GM18951 (cell line): ENCODE data around the gene SAC3D1.
"Not testable (repeated sequence)": the region's sequence is repeated elsewhere in the genome, so short reads cannot be mapped to it uniquely, and the experiment has no call there.

Experiments used
- POLR2A ChIP-seq: IDR thresholded peaks from 4 replicates; pipeline ENCODE4 v1.6.1; 2011; ENCODE audit warnings: mild to moderate bottlenecking; ENCODE audit not compliant: insufficient read length, insufficient read depth; ENCODE audit errors: extremely low read depth
- in situ Hi-C: fragments of 300-500 bp; cut with MboI; formaldehyde crosslinking; loops from one replicate; pipeline ENCODE4 v1.12.0; 2022; ENCODE audit warnings: low sequenced_read_pairs, mixed read lengths, inconsistent platforms; ENCODE audit not compliant: unreplicated experiment

The SAC3D1 gene

DNA sequence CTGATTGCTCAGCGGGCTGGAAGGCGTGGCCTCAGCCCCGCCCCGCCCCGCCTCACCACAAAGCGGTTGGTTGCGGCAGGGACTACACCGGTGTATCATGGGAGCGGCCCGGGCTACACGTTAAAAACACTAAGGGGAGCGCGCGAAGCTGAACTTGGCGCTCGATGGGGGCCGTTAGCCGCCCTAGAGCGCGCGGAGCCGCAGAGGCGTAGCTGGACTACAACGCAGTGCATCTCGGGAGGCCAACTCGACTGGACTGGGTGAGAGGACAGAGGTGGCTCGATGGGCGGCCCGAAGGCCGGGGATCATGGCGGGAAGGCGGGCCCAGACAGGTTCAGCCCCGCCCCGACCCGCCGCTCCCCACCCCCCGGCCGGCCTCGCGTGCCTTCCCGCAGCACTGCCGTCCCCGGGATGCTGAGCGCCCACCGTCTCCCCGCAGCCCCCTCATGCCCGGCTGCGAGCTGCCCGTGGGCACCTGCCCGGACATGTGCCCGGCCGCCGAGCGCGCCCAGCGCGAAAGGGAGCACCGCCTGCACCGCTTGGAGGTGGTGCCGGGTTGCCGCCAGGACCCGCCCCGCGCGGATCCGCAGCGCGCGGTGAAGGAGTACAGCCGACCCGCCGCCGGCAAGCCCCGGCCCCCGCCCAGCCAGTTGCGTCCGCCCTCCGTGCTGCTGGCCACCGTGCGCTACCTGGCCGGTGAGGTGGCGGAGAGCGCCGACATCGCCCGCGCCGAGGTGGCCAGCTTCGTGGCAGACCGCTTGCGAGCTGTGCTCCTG lies at the start of gene SAC3D1:
Gene SAC3D1 (plus strand): TSS at position 364 of the 776 bp plus-strand sequence. CDS start 83 bp downstream, at position 447.
- in situ Hi-C loops, result no loop called here
- TF ChIP-seq POLR2A, result peak; percentile 66

DNA sequence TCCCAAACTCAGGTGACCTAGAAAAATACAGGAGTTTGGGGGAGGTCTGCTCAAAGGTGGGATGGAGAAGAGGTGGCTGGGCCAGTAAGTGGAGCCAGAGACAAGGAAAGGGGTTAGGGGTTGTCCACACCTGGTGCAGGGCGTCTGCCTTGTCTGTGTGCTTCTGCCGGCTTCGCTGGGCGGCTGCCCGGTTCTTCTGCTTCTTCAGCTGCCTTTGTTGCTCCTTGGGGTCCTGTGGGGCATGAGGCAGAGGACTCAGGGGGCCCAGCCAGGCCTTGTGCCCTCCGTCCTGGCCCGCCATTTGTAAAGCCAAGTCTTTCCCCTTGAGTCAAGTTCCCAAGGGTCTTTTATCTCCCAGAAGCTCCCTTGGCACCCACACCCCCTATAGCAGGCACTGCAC lies 46.7 kb upstream of the SAC3D1 start:
- in situ Hi-C loops, result no loop called here

DNA sequence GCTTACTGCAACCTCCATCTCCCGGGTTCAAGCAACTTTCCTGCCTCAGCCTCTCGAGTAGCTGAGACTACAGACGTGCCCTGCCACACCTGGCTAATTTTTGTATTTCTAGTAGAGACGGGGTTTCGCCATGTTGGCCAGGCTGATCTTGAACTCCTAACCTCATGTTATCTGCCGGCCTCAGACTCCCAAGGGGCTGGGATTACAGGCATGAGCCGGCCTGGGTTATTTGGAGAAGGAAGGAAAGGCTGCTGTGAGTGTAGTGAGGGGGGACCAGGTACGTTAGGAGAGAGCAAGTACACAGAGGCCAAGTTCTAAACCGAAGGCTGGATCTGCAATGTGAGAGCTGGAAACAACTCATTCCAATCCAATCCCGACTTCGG lies 44.7 kb upstream of the SAC3D1 start:
- in situ Hi-C loops, result no loop called here
- no peak for TF ChIP-seq POLR2A

More for the DNA sequence above, 46.7 kb upstream of the SAC3D1 start:
- TF ChIP-seq POLR2A, result no peak

DNA sequence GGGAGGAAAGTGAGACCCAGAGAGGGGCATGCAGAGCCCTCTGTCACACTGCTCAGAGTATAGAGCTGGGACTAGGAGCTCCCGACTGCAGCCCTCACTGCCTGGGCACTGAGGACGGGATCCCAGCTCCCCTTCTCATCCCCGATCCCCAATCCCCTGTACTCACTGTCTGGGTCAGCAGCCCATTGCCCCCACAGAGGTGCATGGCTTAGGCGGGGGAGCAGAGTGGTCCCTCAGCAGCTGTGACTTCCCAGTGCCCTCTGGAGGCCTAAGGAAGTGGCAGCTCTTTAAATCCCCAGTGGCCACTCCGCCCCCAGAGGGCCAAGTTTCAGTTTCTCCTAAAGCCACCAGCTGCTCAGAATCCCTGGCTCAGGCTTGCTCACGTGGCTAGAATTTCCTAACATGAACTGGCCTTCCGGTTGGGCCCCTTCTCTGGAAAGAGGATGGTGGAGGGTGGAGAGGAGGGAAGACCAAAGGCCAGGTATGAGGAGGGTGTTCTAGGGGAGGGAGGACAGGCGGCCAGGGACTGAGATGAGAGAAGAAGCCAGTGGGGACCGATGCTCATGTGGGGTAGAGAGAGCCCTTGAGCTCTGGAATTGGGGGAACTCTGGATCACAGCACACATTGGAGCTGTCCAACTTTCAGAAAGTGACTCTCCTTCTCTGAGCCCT lies 44.2 kb upstream of the SAC3D1 start, which contains the start of gene BATF2:
Gene BATF2 (minus strand): TSS at position 262 of the 671 bp plus-strand sequence. CDS start 57 bp downstream, at position 205.
- in situ Hi-C loops, result no loop called here
- peak; percentile 32 for TF ChIP-seq POLR2A

DNA sequence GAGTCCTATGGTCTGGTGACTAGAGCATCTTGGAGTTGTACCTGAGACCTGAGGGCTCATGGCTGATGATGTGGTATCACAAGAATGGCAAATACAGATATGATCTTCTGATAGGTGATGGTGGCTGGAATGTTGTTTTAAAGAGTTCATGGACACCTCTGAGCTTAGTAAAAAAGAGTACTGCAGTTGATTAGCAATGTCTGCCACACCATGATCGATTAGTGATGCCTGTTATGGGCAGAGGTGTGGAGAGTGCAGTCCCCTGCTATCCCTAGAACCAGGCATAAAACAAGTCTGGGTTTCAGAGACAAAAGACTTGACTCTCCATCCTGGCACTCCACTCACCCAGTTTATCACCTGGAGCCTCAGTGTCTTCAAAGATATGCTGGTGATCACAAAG lies 42.9 kb upstream of the SAC3D1 start:
- in situ Hi-C loops, result no loop called here
- no peak for TF ChIP-seq POLR2A

DNA sequence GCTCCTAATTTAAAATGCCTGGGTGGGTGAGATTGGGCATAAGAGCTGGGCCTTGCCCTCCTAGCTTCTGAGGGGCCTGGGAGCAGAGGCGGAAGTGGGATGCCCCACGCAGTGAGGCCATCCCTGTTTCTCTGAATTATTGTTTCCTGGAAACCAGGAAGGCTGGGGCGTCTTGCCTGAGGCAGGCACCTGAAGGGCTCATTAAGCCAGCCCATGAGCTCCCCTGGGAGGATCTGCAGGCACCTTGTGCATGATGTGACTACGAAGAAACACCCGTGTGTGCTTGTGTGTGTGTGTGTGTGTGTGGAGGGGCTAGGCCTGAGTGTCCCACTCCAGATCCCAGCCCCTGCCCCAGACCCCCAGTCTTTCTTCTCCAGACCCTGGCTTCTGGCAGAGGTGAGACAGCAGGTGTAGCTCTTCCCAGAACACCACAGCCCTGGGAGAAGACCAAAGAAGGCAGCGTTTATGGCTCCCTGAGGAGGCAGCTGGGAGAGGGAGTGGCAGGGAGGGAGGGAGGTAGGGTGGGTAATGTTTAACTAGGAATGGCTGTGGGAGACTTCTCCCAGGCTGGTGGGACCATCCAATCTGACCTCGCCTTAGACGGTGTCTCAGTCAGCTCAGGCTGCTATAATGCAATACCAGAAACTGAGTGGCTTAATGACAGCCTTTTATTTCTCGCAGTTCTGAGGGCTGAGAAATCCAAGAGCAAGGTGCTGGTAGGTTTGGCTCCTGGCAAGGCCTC lies 42.1 kb upstream of the SAC3D1 start:
- in situ Hi-C loops, result no loop called here
- TF ChIP-seq POLR2A, result no peak

DNA sequence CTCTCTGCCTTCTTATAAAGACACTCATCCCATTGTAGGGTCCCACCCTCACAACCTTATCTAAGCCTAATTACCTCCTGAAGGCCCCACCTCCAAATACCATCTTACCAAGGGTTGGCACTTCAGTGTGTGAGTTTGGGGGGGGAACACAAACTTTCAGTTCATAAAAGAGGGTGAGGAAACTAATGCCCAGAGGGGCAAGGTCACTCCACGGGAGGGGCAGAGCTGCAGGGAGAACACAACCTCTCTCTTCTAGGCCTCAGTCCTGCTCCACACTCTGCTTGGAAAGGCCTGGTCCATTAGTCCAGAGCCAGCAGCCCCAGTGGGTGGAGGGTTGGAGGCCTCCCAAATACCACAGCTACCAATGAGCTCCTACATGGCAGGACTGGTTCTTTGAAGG lies 41.5 kb upstream of the SAC3D1 start:
- TF ChIP-seq POLR2A, result no peak
- in situ Hi-C loops, result no loop called here

DNA sequence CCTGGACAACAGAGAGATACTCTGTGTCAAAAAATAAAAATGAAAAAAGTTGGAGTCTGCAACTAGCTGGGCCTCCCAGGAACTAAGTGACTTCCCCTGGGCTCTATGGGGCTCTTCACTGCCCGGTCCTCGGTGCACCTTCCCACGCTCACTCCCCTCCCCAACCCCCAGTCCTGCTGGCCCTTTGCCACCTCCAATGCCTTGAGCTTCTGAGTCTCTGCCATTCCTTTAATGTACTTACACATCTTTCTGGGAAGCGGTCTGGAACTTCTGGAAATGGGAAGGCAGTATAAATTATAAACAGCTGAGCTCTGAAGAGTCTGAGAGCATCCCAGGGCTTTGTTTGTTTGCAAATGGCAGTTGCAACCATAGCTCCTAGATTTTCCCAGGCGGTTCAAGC lies 38.3 kb upstream of the SAC3D1 start:
- in situ Hi-C loops, result no loop called here
- no peak for TF ChIP-seq POLR2A

DNA sequence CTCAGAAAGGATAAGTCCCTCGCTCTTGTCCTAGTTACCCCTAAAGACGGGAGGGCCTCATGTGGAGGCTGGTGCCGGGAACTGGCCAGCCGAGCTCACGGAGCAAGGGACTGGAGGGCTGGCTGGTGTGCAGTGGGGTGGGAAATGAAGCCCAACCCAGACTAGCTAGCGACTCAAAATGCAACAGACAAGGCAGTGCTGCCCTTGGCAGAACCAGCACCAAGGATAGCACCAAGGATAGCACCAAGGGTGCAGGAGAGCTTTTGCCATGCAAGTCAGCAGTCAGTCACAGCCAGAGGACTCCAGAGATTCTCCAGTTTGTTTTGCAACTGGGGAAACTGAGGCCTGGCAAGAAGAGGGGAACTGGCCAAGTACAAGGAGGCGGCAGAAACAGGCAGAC lies 37.7 kb upstream of the SAC3D1 start:
- in situ Hi-C loops, result no loop called here

DNA sequence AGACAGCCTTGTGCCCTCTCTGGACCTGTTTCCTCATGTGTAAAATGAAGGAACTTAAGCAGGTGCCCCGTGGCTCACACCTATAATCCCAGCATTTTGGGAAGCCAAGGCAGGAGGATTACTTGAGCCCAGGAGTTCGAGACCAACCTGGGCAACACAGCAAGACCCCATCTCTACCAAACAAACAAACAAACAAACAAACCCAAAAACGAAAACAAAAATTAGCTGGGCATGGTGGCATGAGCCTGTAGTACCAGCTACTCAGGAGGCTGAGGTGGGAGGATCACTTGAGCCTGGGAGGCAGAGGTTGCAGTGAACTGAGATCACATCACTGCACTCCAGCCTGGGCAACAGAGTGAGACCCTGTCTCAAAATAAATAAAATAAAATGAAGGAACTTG lies 37.0 kb upstream of the SAC3D1 start:
- in situ Hi-C loops, result not testable (repeated sequence)

More for the DNA sequence above, 37.7 kb upstream of the SAC3D1 start:
- TF ChIP-seq POLR2A, result no peak

DNA sequence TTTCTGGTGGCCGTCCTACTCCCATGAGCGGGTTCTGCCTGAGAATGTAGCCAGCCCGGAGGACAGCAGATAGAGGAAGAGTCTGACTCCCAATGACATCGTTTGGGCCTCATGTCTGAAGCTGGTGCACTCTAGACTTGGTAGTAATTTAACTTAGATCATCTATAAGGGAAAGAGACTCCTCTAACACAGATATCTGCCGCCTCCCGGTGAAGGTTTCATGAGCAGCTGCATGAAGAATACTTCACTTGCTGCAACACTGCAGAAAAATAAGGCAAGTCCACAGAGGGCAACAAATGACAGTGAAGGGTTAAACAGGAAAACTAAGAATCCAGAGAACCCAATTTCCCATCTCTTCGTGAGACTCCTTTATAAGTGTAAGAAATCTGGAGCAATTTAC lies 33.0 kb upstream of the SAC3D1 start:
- in situ Hi-C loops, result no loop called here
- TF ChIP-seq POLR2A, result no peak

DNA sequence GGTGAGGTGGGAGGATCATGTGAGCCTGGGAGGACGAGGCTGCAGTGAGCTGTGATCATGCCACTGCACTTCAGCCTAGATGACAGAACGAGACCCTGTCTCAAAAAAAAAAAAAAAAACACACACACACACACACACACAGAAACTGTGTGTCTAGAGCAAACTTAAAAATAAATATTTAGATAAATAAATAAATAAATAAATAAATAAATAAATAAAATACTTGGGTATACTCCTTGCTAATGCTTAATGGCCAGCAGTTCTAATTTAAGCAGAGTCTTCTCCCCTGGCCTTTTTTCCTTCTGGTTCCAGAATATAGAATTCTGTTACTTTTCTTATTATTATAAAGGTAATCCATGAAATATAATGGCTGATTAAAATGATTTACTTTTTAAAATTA lies 32.1 kb upstream of the SAC3D1 start:
- no peak for TF ChIP-seq POLR2A
- in situ Hi-C loops, result no loop called here

DNA sequence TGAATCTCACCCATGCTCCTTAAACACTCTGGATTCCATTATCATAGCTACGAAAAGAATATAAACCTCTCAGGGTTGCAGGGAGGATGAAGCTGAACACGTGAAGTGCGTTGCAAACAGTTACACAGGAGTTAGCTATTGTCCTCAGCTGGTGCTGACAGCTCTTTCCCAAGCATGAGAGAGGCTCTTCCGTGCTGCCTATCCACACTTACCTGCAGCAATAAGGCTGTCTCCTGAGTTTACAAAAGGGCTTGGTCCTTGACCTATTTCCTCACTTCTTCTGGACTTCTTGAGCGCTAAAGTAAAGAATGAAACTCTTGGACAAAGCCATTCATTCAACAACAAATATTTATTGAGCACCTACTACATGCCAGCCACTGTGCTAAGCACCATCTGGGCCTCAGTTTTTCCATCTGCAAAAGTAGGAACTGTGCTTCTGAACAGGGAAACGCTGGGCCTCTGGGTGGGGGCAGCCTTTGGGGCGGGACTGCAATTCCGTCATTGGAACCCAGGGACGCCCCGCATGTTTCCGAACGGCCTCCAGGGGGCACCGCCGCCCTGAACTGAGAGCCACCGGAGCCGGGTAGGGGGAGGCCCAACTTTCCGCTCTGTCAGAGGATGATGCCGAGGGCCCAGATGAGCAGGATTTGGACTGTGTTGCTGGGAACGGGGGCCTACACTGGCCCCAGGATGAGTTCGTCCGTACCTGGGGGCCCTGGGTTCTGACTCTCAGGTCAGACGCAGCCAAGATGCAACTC lies 27.7 kb upstream of the SAC3D1 start:
- in situ Hi-C loops, result no loop called here
- TF ChIP-seq POLR2A, result no peak
